SK-N-SH (cell line): ENCODE measurements around the gene ADAMTS16.

ENCODE experiments used
- SMC3 ChIP-seq: IDR thresholded peaks from 2 replicates; pipeline ENCODE4 v1.6.1; 2012; ENCODE audit warnings: low read depth, low read length, improper control_type of control experiment
- TAF1 ChIP-seq: IDR thresholded peaks from 2 replicates; pipeline ENCODE4 v1.6.1; 2012; ENCODE audit warnings: low read depth, mild to moderate bottlenecking, low read length, moderate library complexity, borderline replicate concordance
- TF ChIP-seq, protein P1 (sequence below): fragments of 200-600 bp; sonication (generic); IDR thresholded peaks from 2 replicates; pipeline ENCODE4 v1.6.1; 2017; ENCODE audit warnings: antibody characterized with exemption, mild to moderate bottlenecking, moderate library complexity

DNA sequence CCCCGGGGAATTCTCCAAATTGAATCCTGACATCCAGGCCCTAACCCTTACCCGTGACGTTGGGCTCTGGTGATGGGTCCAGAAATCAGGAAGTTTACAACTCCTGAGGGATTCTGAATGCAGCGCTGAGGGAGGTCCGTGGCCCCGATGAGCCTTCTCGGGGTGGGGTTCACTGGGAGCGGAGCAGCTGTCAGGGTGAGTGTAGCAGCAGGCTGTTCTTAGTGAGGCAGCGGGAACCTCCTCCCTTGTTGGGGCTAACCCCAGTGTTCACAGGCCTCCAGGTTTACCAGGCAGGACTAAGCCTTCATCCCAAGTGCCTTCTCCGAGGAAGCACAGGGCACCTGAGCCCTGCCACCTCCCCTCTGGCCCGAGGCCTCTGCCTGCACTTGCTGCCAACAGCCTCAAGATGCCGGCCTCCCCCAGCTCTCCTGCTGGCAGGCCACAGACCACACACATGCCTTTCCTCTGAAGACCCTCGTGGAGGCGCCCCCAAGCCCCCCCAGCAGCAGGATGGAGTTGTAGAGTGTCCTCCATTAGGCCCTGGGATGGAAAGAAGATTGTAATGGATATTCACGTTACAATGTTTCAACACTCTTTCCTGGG lies 7.3 kb upstream of the ADAMTS16 start:
- TF ChIP-seq, protein P1, sequence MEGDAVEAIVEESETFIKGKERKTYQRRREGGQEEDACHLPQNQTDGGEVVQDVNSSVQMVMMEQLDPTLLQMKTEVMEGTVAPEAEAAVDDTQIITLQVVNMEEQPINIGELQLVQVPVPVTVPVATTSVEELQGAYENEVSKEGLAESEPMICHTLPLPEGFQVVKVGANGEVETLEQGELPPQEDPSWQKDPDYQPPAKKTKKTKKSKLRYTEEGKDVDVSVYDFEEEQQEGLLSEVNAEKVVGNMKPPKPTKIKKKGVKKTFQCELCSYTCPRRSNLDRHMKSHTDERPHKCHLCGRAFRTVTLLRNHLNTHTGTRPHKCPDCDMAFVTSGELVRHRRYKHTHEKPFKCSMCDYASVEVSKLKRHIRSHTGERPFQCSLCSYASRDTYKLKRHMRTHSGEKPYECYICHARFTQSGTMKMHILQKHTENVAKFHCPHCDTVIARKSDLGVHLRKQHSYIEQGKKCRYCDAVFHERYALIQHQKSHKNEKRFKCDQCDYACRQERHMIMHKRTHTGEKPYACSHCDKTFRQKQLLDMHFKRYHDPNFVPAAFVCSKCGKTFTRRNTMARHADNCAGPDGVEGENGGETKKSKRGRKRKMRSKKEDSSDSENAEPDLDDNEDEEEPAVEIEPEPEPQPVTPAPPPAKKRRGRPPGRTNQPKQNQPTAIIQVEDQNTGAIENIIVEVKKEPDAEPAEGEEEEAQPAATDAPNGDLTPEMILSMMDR = no peak
- TF ChIP-seq TAF1 = no peak
- TF ChIP-seq SMC3 = no peak
